Smooth muscle cell (in vitro differentiated cells): ENCODE results near the gene SLC39A7. TPM values are rescaled to one million over a fixed set of nuclear protein-coding genes. Genes with fewer than 3 reads are reported as not detected.

ENCODE experiments used
- DNase-seq: peaks from one replicate; lab custom pipeline; 2025; ENCODE audit not compliant: unreplicated experiment; lab: John Stamatoyannopoulos, UW
- H2AFZ ChIP-seq: fragments of 200-600 bp; sonication (generic); 2 replicates; pipeline ENCODE4 v1.6.0; 2016; ENCODE audit warnings: antibody characterized with exemption, low read depth, mild to moderate bottlenecking
- H3F3A ChIP-seq: fragments of 200-600 bp; sonication (generic); 2 replicates; pipeline ENCODE4 v1.6.0; 2017; ENCODE audit warnings: antibody characterized with exemption, low read depth
- H3K27ac ChIP-seq: fragments of 200-600 bp; sonication (generic); 2 replicates; pipeline ENCODE4 v1.5.1; 2016; ENCODE audit warnings: low read depth, mild to moderate bottlenecking
- H3K27me3 ChIP-seq: fragments of 200-600 bp; sonication (generic); 2 replicates; pipeline ENCODE4 v1.6.1; 2016; ENCODE audit warnings: low read depth, mild to moderate bottlenecking
- H3K36me3 ChIP-seq: fragments of 200-600 bp; sonication (generic); 2 replicates; pipeline ENCODE4 v1.5.1; 2016; ENCODE audit warnings: low read depth
- H3K4me1 ChIP-seq: fragments of 200-600 bp; sonication (generic); 2 replicates; pipeline ENCODE4 v1.5.1; 2016; ENCODE audit warnings: low read depth
- H3K4me2 ChIP-seq: fragments of 200-600 bp; sonication (generic); 2 replicates; pipeline ENCODE4 v1.6.0; 2016; ENCODE audit warnings: mild to moderate bottlenecking
- H3K4me3 ChIP-seq: fragments of 200-600 bp; sonication (generic); 2 replicates; pipeline ENCODE4 v1.5.1; 2016; ENCODE audit warnings: mild to moderate bottlenecking
- H3K79me2 ChIP-seq: fragments of 200-600 bp; sonication (generic); 2 replicates; pipeline ENCODE4 v1.6.0; 2016; ENCODE audit warnings: low read depth, mild to moderate bottlenecking
- H3K9ac ChIP-seq: fragments of 200-600 bp; sonication (generic); 2 replicates; pipeline ENCODE4 v1.6.0; 2016; ENCODE audit warnings: low read depth
- H3K9me3 ChIP-seq: fragments of 200-600 bp; sonication (generic); replicated peaks from 2 replicates; pipeline ENCODE4 v1.5.1; 2016; ENCODE audit warnings: low read depth
- H4K20me1 ChIP-seq: fragments of 200-600 bp; sonication (generic); 2 replicates; pipeline ENCODE4 v1.6.0; 2016; ENCODE audit warnings: low read depth
- WGBS: methylation state at CpG from one replicate; pipeline ENCODE4 v1.1.7; 2016; ENCODE audit warnings: low lambda C conversion rate; 5-methylcytosine and 5-hydroxymethylcytosine counted together
- polyA plus RNA-seq: library from polyadenylated mRNA; unstranded; fragments of >200 nt; fragmentation: Nextera tagmentation; extraction: Ambion mirVana; gene quantifications from 2 replicates; pipeline ENCODE4 v1.2.1, GENCODE V29; 2016
- total RNA-seq: library from RNA; depleted of rRNA; stranded (reverse); fragments of >200 nt; gene quantifications from 2 replicates; pipeline ENCODE4 v1.2.3, GENCODE V29; 2014
- TF ChIP-seq, protein P1 (sequence below): fragments of 200-600 bp; sonication (generic); IDR thresholded peaks from 2 replicates; pipeline ENCODE4 v1.5.1; 2017; ENCODE audit warnings: borderline replicate concordance, mild to moderate bottlenecking, antibody characterized with exemption; ENCODE audit not compliant: insufficient read depth, poor library complexity, severe bottlenecking

The SLC39A7 gene
- total and polyA plus RNA-seq, 2 experiments from 2014 or later = 87.2 to 112 TPM

DNA sequence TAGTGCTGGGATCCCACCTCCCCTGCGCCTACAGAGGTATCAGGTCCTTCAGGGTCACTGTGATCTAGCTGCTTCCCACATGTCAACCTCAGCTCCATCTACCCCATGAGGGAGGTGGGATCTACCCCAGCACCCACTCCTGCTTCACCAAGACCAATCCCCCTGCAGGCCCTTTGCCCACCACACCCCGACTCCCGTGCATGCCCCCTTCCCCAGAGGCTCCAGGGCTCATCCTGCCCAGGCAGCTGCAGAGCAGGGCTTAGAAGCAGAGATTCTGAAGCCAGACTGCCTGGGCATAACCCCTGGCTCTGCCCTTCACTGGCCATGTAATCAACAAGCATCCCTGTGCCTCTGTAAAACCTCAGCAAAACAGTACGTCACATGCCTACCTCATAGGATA is 25.9 kb upstream of the SLC39A7 start:
- Histone ChIP-seq H3K27me3 (no peaks in the 10 kb centered on the region), H3K79me2 (no peaks in the 10 kb centered on the region), H4K20me1 (no peaks in the 10 kb centered on the region), H3F3A (no peaks in the 10 kb centered on the region), H3K4me2 (no peak overlapping the region), H3K9me3 (no peaks in the 10 kb centered on the region), H3K36me3 (no peaks in the 10 kb centered on the region), H2AFZ (no peak overlapping the region), H3K4me1 (no peaks in the 10 kb centered on the region), H3K9ac (no peak overlapping the region), H3K27ac (no peak overlapping the region), H3K4me3 (no peak overlapping the region)
- TF ChIP-seq, protein P1, sequence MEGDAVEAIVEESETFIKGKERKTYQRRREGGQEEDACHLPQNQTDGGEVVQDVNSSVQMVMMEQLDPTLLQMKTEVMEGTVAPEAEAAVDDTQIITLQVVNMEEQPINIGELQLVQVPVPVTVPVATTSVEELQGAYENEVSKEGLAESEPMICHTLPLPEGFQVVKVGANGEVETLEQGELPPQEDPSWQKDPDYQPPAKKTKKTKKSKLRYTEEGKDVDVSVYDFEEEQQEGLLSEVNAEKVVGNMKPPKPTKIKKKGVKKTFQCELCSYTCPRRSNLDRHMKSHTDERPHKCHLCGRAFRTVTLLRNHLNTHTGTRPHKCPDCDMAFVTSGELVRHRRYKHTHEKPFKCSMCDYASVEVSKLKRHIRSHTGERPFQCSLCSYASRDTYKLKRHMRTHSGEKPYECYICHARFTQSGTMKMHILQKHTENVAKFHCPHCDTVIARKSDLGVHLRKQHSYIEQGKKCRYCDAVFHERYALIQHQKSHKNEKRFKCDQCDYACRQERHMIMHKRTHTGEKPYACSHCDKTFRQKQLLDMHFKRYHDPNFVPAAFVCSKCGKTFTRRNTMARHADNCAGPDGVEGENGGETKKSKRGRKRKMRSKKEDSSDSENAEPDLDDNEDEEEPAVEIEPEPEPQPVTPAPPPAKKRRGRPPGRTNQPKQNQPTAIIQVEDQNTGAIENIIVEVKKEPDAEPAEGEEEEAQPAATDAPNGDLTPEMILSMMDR = no peak
- 85% methylated on average over 4 of the region's 4 CpGs for WGBS
- DNase-seq = no peak

DNA sequence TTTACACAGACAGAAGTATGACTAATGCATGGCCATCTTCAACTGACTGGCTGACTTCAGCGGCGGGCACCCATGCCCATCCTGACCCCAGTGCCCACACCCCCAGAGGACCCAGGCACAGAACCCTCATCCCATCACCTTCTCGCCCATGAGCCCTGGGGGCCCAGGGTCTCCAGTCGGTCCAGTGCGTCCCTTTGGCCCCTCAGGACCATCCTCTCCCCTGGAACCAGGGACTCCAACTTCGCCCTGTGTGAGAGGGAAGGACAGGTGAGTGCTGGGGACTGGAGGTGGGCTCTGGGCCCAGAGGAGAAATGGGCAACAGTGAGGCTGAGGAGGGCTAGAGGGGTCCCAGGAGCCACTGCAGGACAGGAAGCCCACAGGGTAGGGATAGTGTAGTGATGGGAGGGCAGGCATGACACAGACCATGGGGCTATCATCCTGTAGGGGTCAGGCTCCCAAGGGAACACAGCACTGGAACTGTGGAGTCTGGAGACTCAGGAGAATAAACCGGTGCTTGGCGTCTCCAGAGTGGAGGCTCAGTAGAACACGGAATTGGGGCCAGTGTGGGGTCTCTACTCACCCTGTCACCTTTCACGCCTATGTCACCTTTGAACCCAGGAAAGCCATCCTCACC is 25.1 kb upstream of the SLC39A7 start:
- Histone ChIP-seq H3F3A (no peaks in the 10 kb centered on the region), H2AFZ (no peak overlapping the region), H3K4me1 (no peaks in the 10 kb centered on the region), H3K9me3 (no peaks in the 10 kb centered on the region), H3K4me3 (no peak overlapping the region), H3K9ac (no peak overlapping the region), H3K4me2 (no peak overlapping the region), H3K27ac (no peak overlapping the region), H3K27me3 (no peaks in the 10 kb centered on the region), H3K79me2 (no peaks in the 10 kb centered on the region), H4K20me1 (no peaks in the 10 kb centered on the region), H3K36me3 (no peaks in the 10 kb centered on the region)
- TF ChIP-seq, protein P1 = no peak
- 86% methylated on average over 10 of the region's 10 CpGs for WGBS
- DNase-seq = no peak

DNA sequence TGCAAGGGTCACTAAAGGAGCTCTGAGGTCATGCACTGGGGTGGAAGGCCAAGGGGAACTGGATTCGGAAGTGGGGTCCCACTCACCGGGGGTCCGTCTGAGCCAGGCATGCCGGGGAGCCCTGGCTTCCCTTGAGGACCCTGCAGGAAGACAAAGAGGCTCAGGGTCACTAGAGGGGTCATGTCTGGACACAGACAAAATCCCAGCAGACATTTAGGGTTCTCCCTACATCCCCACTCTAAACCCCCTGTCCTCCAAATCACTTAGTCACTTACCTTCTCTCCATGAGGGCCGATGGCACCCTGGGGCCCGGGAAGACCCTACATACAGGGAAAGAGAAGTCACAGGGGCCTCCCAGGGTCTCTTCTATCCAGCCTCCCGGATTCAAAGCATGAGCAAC is 23.8 kb upstream of the SLC39A7 start:
- TF ChIP-seq, protein P1 = no peak
- Histone ChIP-seq H3K27ac (no peak overlapping the region), H3K36me3 (no peaks in the 10 kb centered on the region), H3K4me3 (no peak overlapping the region), H3K9me3 (no peaks in the 10 kb centered on the region), H3F3A (no peaks in the 10 kb centered on the region), H2AFZ (no peak overlapping the region), H3K4me1 (no peaks in the 10 kb centered on the region), H3K9ac (no peak overlapping the region), H3K4me2 (no peak overlapping the region), H4K20me1 (no peaks in the 10 kb centered on the region), H3K27me3 (no peaks in the 10 kb centered on the region), H3K79me2 (no peaks in the 10 kb centered on the region)
- no peak for DNase-seq
- 92% methylated on average over 7 of the region's 7 CpGs for WGBS
